Measurements from ENCODE around the gene SHC3. TPM values are rescaled to one million over a fixed set of nuclear protein-coding genes. Genes with fewer than 3 reads are reported as not detected.

Gene SHC3
- total RNA-seq (1.5 TPM), polyA plus RNA-seq (ENCODE audit: insufficient read depth, low read depth, low replicate concordance) (0.95 TPM)
- long read RNA-seq, donor 1 = 0 reads
- long read RNA-seq, donor 2 = 0 reads
- long read RNA-seq, donor 3 = 0 reads
- long read RNA-seq, donor 4 = 0 reads
- long read RNA-seq, donor 5 = 0 reads
- long read RNA-seq, donor 6 = 0 reads
- long read RNA-seq, donor 7, full-length matches to known transcripts = 1 of 2 reads
- long read RNA-seq, donor 7, partial matches to known transcripts = 0 of 2 reads
- long read RNA-seq, donor 7, other reads (novel, unspliced or antisense) = 1 of 2 reads
- long read RNA-seq, donor 8, full-length matches to known transcripts = 1 of 1 reads
- long read RNA-seq, donor 8, partial matches to known transcripts = 0 of 1 reads
- long read RNA-seq, donor 8, other reads (novel, unspliced or antisense) = 0 of 1 reads
- long read RNA-seq, donor 9 = 0 reads
- long read RNA-seq, donor 10 = 0 reads

- peaks cover 17% of the 10 kb centered on the region for H3K27me3 ChIP-seq (ENCODE audit: control insufficient read depth, insufficient read depth, low read length)
- TF ChIP-seq CTCF (IDR thresholded peaks at IDR 0.05; ENCODE audit: borderline replicate concordance, extremely low read depth, insufficient read depth) = no peak
- no peaks in the 10 kb centered on the region for H3K9me3 ChIP-seq (ENCODE audit: control insufficient read depth in 2 of 3, insufficient read depth in 1 of 3, low read length in 3 of 3)
- DNase-seq (peak in 4 of 5 donors; percentile 27 to 61 (median 38)), FAIRE-seq (no peak)
- H3K9ac ChIP-seq (ENCODE audit: low read length in 3 of 3) = peak within 1 kb of the TSS in 2 of 3 donors; percentile 34 to 66
- intact Hi-C loops (cut with DNase I) = no loop called here
- H3K27ac ChIP-seq (ENCODE audit: low read depth in 2 of 2, low read length in 2 of 2) = peak within 1 kb of the TSS; percentile 82 to 87
- H3K4me1 ChIP-seq (ENCODE audit: control insufficient read depth in 2 of 3, insufficient read depth in 2 of 3, low read depth in 1 of 3, low read length in 3 of 3) = peaks cover 0 to 10% (median 6%) of the 10 kb centered on the region in 3 donors
- H3K36me3 ChIP-seq (ENCODE audit: control insufficient read depth in 2 of 3, insufficient read depth in 3 of 3, low read length in 3 of 3) = no peaks in the 10 kb centered on the region
- H3K4me3 ChIP-seq (ENCODE audit: low read length in 3 of 3) = peak within 1 kb of the TSS; percentile 55 to 79 (median 61)
These were observed at the start of gene SHC3 for GRCh38 chr9:89177944-89178829. TSS of gene SHC3 (minus strand) at chr9:89178818. CDS start at chr9:89178460, 358 bp downstream.

GRCh38 chr9:89225991-89226471 is 47.4 kb upstream of the SHC3 start:
- DNase-seq (peak in 3 of 5 donors; percentile 46 to 74 (median 57)), FAIRE-seq (no peak)
- H3K4me1 ChIP-seq (ENCODE audit: control insufficient read depth in 2 of 3, insufficient read depth in 2 of 3, low read depth in 1 of 3, low read length in 3 of 3) = no peaks in the 10 kb centered on the region
- no peaks in the 10 kb centered on the region for H3K9me3 ChIP-seq (ENCODE audit: control insufficient read depth in 2 of 3, insufficient read depth in 1 of 3, low read length in 3 of 3)
- no peak overlapping the region for H3K4me3 ChIP-seq (ENCODE audit: low read length in 3 of 3)
- H3K9ac ChIP-seq (ENCODE audit: low read length in 3 of 3) = no peak overlapping the region
- no peaks in the 10 kb centered on the region for H3K27me3 ChIP-seq (ENCODE audit: control insufficient read depth, insufficient read depth, low read length)
- TF ChIP-seq CTCF (IDR thresholded peaks at IDR 0.05; ENCODE audit: borderline replicate concordance, extremely low read depth, insufficient read depth) = no peak
- H3K27ac ChIP-seq (ENCODE audit: low read depth in 2 of 2, low read length in 2 of 2) = no peak overlapping the region
- intact Hi-C loops (cut with DNase I) = no loop called here
- H3K36me3 ChIP-seq (ENCODE audit: control insufficient read depth in 2 of 3, insufficient read depth in 3 of 3, low read length in 3 of 3) = no peaks in the 10 kb centered on the region

- no peak for FAIRE-seq
- no peak for DNase-seq
- H3K36me3 ChIP-seq (ENCODE audit: control insufficient read depth in 2 of 3, insufficient read depth in 3 of 3, low read length in 3 of 3) = no peaks in the 10 kb centered on the region
These were observed 47.0 kb upstream of the SHC3 start for GRCh38 chr9:89225587-89225986.

More at GRCh38 chr9:89225587-89225986, 47.0 kb upstream of the SHC3 start:
- Histone ChIP-seq H3K9ac (ENCODE audit: low read length in 3 of 3) (no peak overlapping the region), H3K4me1 (ENCODE audit: control insufficient read depth in 2 of 3, insufficient read depth in 2 of 3, low read depth in 1 of 3, low read length in 3 of 3) (no peaks in the 10 kb centered on the region), H3K9me3 (ENCODE audit: control insufficient read depth in 2 of 3, insufficient read depth in 1 of 3, low read length in 3 of 3) (no peaks in the 10 kb centered on the region), H3K4me3 (ENCODE audit: low read length in 3 of 3) (no peak overlapping the region), H3K27me3 (ENCODE audit: control insufficient read depth, insufficient read depth, low read length) (no peaks in the 10 kb centered on the region), H3K27ac (ENCODE audit: low read depth in 2 of 2, low read length in 2 of 2) (no peak overlapping the region)
- intact Hi-C loops (cut with DNase I) = no loop called here
- no peak for TF ChIP-seq CTCF (IDR thresholded peaks at IDR 0.05; ENCODE audit: borderline replicate concordance, extremely low read depth, insufficient read depth)

Measured in kidney (tissue), 22 donors.